ENCODE results near the gene MEG3.

Gene MEG3

DNA sequence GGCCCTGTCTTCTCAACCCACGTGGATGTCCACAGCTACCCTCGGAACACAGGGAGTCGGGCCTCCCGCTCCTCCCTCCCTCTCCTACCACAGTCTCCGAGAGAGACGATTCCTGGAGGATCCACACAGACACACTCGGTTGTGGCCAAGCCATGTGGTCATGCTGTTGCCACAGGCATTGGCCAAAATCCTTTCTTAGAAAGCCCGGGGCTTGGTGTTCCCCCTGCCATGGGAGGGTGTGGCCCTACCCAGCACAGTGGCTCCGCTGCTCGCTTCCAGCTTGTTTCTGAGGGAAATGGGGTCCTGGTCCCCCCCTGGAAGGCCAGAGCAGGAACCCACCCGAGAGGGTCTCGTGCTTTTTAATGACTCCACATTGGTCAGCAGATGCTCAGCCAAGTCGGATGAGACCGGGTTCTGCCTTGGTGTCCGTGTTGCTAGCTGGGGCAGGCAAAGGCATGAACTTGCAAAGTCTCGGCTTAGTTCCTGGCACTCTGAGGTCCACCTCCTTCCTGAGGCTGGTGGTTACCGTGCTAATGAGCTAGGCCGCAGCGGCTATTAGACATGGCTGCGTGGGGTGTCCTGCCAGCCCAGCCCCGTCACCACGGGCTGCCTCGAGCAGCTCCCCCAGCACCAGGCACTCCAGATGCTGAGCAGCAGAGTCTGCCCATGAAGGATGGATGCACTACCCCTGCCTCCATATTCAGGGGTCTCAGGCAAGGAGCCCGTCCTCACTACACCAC is 46.8 kb upstream of the MEG3 start:
- no peaks in the 10 kb centered on the region for H3K36me3 Mint-ChIP-seq (ENCODE audit: low read depth)
- no peaks in the 10 kb centered on the region for H3K9me3 Mint-ChIP-seq
- TF ChIP-seq, protein P1, sequence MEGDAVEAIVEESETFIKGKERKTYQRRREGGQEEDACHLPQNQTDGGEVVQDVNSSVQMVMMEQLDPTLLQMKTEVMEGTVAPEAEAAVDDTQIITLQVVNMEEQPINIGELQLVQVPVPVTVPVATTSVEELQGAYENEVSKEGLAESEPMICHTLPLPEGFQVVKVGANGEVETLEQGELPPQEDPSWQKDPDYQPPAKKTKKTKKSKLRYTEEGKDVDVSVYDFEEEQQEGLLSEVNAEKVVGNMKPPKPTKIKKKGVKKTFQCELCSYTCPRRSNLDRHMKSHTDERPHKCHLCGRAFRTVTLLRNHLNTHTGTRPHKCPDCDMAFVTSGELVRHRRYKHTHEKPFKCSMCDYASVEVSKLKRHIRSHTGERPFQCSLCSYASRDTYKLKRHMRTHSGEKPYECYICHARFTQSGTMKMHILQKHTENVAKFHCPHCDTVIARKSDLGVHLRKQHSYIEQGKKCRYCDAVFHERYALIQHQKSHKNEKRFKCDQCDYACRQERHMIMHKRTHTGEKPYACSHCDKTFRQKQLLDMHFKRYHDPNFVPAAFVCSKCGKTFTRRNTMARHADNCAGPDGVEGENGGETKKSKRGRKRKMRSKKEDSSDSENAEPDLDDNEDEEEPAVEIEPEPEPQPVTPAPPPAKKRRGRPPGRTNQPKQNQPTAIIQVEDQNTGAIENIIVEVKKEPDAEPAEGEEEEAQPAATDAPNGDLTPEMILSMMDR (IDR thresholded peaks at IDR 0.05; ENCODE audit: unreplicated experiment in 3 of 3) = no peak
- peak overlapping the region in 2 of 3 experiments; percentile 28 to 61 for H3K27ac Mint-ChIP-seq
- peaks cover 78% of the 10 kb centered on the region for H3K4me1 Mint-ChIP-seq
- H3K27me3 Mint-ChIP-seq (ENCODE audit: low read depth) = peaks cover 22% of the 10 kb centered on the region
- no peak overlapping the region for H3K4me3 Mint-ChIP-seq

DNA sequence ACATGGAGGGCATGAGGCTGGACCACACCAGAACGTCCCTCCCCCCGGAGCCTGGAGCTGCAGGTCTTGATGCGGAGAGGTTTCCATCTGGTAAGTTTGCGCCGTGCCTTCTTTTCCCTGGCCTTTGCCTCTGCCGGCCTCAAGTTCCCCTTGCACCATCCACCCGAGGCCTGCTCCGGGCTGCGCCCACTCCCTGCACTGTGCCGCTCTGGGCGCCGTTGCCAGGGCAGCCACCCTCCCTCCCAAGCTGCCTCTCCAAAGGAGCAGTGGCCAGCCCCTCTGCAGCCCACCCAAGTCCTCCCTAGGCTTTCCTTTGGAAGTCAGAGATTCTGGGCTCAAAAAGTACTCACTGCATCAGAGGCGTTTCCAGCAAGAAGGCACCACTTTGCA is 46.2 kb upstream of the MEG3 start:
- peaks cover 26% of the 10 kb centered on the region for H3K27me3 Mint-ChIP-seq (ENCODE audit: low read depth)
- TF ChIP-seq, protein P1 (IDR thresholded peaks at IDR 0.05; ENCODE audit: unreplicated experiment in 3 of 3) = no peak
- H3K4me1 Mint-ChIP-seq = peaks cover 82% of the 10 kb centered on the region
- peak overlapping the region in 2 of 3 experiments; percentile 14 to 43 for H3K27ac Mint-ChIP-seq
- H3K4me3 Mint-ChIP-seq = peak overlapping the region in 2 of 3 experiments; percentile 24 to 28
- H3K9me3 Mint-ChIP-seq = no peaks in the 10 kb centered on the region
- no peaks in the 10 kb centered on the region for H3K36me3 Mint-ChIP-seq (ENCODE audit: low read depth)

DNA sequence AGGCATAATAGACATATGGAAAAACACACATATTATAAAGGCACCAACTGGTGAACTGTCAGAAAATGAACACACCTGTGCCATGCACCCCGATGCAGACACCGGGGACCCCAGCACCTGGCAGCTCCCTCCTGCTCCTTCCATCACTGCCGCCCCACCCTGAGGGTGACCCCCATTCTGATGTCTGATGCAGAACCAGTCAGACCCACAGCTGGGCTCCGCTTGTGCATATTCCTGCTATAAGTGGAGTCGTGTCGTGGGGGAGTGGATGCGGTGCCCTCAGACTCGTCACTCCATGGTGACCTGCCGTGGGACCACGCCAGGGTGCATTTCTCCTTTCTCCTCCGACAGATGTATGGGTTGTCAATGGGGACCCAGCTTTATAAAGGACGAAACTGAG is 45.7 kb upstream of the MEG3 start:
- Mint-ChIP-seq H3K36me3 (ENCODE audit: low read depth) (no peaks in the 10 kb centered on the region), H3K27me3 (ENCODE audit: low read depth) (peaks cover 29% of the 10 kb centered on the region), H3K4me1 (peaks cover 82% of the 10 kb centered on the region), H3K4me3 (peak overlapping the region in 2 of 3 experiments; percentile 1 to 28), H3K9me3 (no peaks in the 10 kb centered on the region), H3K27ac (peak overlapping the region in 2 of 3 experiments; percentile 14 to 43)
- TF ChIP-seq, protein P1 (IDR thresholded peaks at IDR 0.05; ENCODE audit: unreplicated experiment in 3 of 3) = no peak

- H3K27ac Mint-ChIP-seq = peak overlapping the region; percentile 14 to 65 (median 38)
- H3K4me1 Mint-ChIP-seq = peaks cover 82% of the 10 kb centered on the region
- peaks cover 29% of the 10 kb centered on the region for H3K27me3 Mint-ChIP-seq (ENCODE audit: low read depth)
- H3K36me3 Mint-ChIP-seq (ENCODE audit: low read depth) = no peaks in the 10 kb centered on the region
- no peaks in the 10 kb centered on the region for H3K9me3 Mint-ChIP-seq
- H3K4me3 Mint-ChIP-seq = peak overlapping the region in 2 of 3 experiments; percentile 1 to 28
- TF ChIP-seq, protein P1 (IDR thresholded peaks at IDR 0.05; ENCODE audit: unreplicated experiment in 3 of 3) = no peak
These were observed 45.1 kb upstream of the MEG3 start for GRCh38 chr14:100780646-100781355.

GRCh38 chr14:100781952-100782351 is 44.0 kb upstream of the MEG3 start:
- no peaks in the 10 kb centered on the region for H3K9me3 Mint-ChIP-seq
- TF ChIP-seq, protein P1 (IDR thresholded peaks at IDR 0.05; ENCODE audit: unreplicated experiment in 3 of 3) = no peak
- no peaks in the 10 kb centered on the region for H3K36me3 Mint-ChIP-seq (ENCODE audit: low read depth)
- peak overlapping the region in 2 of 3 experiments; percentile 47 to 76 for H3K27ac Mint-ChIP-seq
- peaks cover 29% of the 10 kb centered on the region for H3K27me3 Mint-ChIP-seq (ENCODE audit: low read depth)
- peaks cover 87% of the 10 kb centered on the region for H3K4me1 Mint-ChIP-seq
- no peak overlapping the region for H3K4me3 Mint-ChIP-seq
